GM10248 (cell line): ENCODE data around the gene CTDSP2.
"Not testable (repeated sequence)": the region's sequence is repeated elsewhere in the genome, so short reads cannot be mapped to it uniquely, and the experiment has no call there.

ENCODE experiments used
- CTCF ChIA-PET: fragments of 300-600 bp; sonication (Branson Sonifier 250); formaldehyde crosslinking; extraction: SDS; loops from one replicate; lab custom pipeline; 2021; ENCODE audit warnings: antibody characterized with exemption; lab: Yijun Ruan, JAX
- POLR2A ChIA-PET: fragments of 350-650 bp; sonication (Branson Sonifier 250); formaldehyde crosslinking; extraction: SDS; loops from one replicate; lab custom pipeline; 2020; ENCODE audit warnings: antibody characterized with exemption; lab: Yijun Ruan, JAX
- DNase-seq: peaks from one replicate; pipeline ENCODE4 v3.0.0; 2012; ENCODE audit errors: extremely low spot score
- CTCF ChIP-seq: IDR thresholded peaks from 2 replicates; pipeline ENCODE4 v1.5.1; 2012; ENCODE audit warnings: mild to moderate bottlenecking, low read depth; ENCODE audit errors: extremely low read depth, missing control alignments, control extremely low read depth

CTDSP2 gene

GRCh38 chr12:57883057-57883456 lies 36.5 kb upstream of the CTDSP2 start:
- POLR2A ChIA-PET: no interaction called here
- no peak for DNase-seq
- CTCF ChIA-PET: interaction anchor here (0.8 to 3.7 kb wide), 6 partner anchors 9 to 35 kb away, joined by 3 to 18 read pairs (median 4); no protein-coding TSS in a partner anchor
- TF ChIP-seq CTCF: no peak

GRCh38 chr12:57882575-57882974 lies 36.0 kb upstream of the CTDSP2 start:
- no peak for DNase-seq
- ChIA-PET POLR2A (no interaction called here), CTCF (interaction anchor here (0.8 to 3.7 kb wide), 6 partner anchors 8 to 34 kb away, joined by 3 to 18 read pairs (median 4); no protein-coding TSS in a partner anchor)
- no peak for TF ChIP-seq CTCF

GRCh38 chr12:57881475-57881874 lies 34.9 kb upstream of the CTDSP2 start:
- TF ChIP-seq CTCF: no peak
- POLR2A ChIA-PET: no interaction called here
- CTCF ChIA-PET: interaction anchor here (2.2 to 3.7 kb wide), 2 partner anchors 13 to 16 kb away, joined by 15 to 18 read pairs; no protein-coding TSS in a partner anchor
- no peak for DNase-seq

- CTCF ChIA-PET: interaction anchor here (1.2 to 3.7 kb wide), 4 partner anchors 9 to 15 kb away, joined by 3 to 18 read pairs (median 10); no protein-coding TSS in a partner anchor
- POLR2A ChIA-PET, DNase-seq: not testable (repeated sequence)
Observed at GRCh38 chr12:57881035-57881434, 34.5 kb upstream of the CTDSP2 start.

GRCh38 chr12:57877876-57878275 lies 31.3 kb upstream of the CTDSP2 start:
- ChIA-PET CTCF (interaction anchor here (1.2 to 2.4 kb wide), 2 partner anchors 11 to 20 kb away, joined by 3 to 8 read pairs; no protein-coding TSS in a partner anchor), POLR2A (no interaction called here)
- no peak for TF ChIP-seq CTCF
- no peak for DNase-seq

- CTCF ChIA-PET: interaction anchor here (1.2 kb wide), 1 partner anchor 36 kb away, joined by 3 read pairs; no protein-coding TSS in a partner anchor
- no peak for TF ChIP-seq CTCF
- no peak for DNase-seq
- POLR2A ChIA-PET: no interaction called here
Observed at GRCh38 chr12:57875753-57876547, 29.4 kb upstream of the CTDSP2 start.
